ENCODE measurements around the gene OR10AG1. TPM values are rescaled to one million over a fixed set of nuclear protein-coding genes. Genes with fewer than 3 reads are reported as not detected.

Gene OR10AG1
- total RNA-seq, 1 donor = not detected

GRCh38 chr11:55970935-55971334, 1.2 kb upstream of the OR10AG1 start:
- Histone ChIP-seq H2AFZ (ENCODE audit: low read length) (no peak overlapping the region), H3K9me3 (ENCODE audit: low read depth, low read length) (no peaks in the 10 kb centered on the region), H3K79me2 (ENCODE audit: insufficient read depth, low read length) (no peaks in the 10 kb centered on the region), H3K27me3 (ENCODE audit: insufficient read depth, low read length) (no peaks in the 10 kb centered on the region), H3K4me1 (ENCODE audit: insufficient read depth, low read length) (no peaks in the 10 kb centered on the region), H3K4me3 (ENCODE audit: insufficient read depth, low read length) (no peak overlapping the region), H3K4me2 (ENCODE audit: insufficient read depth, low read length) (no peak overlapping the region), H4K20me1 (ENCODE audit: insufficient read depth, low read length) (no peaks in the 10 kb centered on the region), H3K27ac (ENCODE audit: low read depth, low read length) (no peak overlapping the region), H3K36me3 (ENCODE audit: insufficient read depth, low read length) (no peaks in the 10 kb centered on the region)
- no peak for DNase-seq (ENCODE audit: insufficient read length, low spot score, missing footprints)
- TF ChIP-seq CTCF (IDR thresholded peaks at IDR 0.05; ENCODE audit: extremely low read depth, low read depth, low read length) = no peak

- H3K27ac ChIP-seq (ENCODE audit: low read depth, low read length) = no peak overlapping the region
- no peaks in the 10 kb centered on the region for H3K79me2 ChIP-seq (ENCODE audit: insufficient read depth, low read length)
- H3K36me3 ChIP-seq (ENCODE audit: insufficient read depth, low read length) = no peaks in the 10 kb centered on the region
- no peaks in the 10 kb centered on the region for H3K9me3 ChIP-seq (ENCODE audit: low read depth, low read length)
- H4K20me1 ChIP-seq (ENCODE audit: insufficient read depth, low read length) = no peaks in the 10 kb centered on the region
- no peak for DNase-seq (ENCODE audit: insufficient read length, low spot score, missing footprints)
- no peaks in the 10 kb centered on the region for H3K4me1 ChIP-seq (ENCODE audit: insufficient read depth, low read length)
- TF ChIP-seq CTCF (IDR thresholded peaks at IDR 0.05; ENCODE audit: extremely low read depth, low read depth, low read length) = no peak
- no peak overlapping the region for H2AFZ ChIP-seq (ENCODE audit: low read length)
- H3K4me2 ChIP-seq (ENCODE audit: insufficient read depth, low read length) = no peak overlapping the region
- H3K4me3 ChIP-seq (ENCODE audit: insufficient read depth, low read length) = no peak overlapping the region
- H3K27me3 ChIP-seq (ENCODE audit: insufficient read depth, low read length) = no peaks in the 10 kb centered on the region
Measured at GRCh38 chr11:55967914-55968313, 1.8 kb downstream of the OR10AG1 start.

GRCh38 chr11:55966391-55966790, 3.4 kb downstream of the OR10AG1 start:
- DNase-seq (ENCODE audit: insufficient read length, low spot score, missing footprints) = no peak
- no peaks in the 10 kb centered on the region for H3K9me3 ChIP-seq (ENCODE audit: low read depth, low read length)
- no peaks in the 10 kb centered on the region for H3K36me3 ChIP-seq (ENCODE audit: insufficient read depth, low read length)
- no peaks in the 10 kb centered on the region for H3K4me1 ChIP-seq (ENCODE audit: insufficient read depth, low read length)
- H3K27me3 ChIP-seq (ENCODE audit: insufficient read depth, low read length) = no peaks in the 10 kb centered on the region
- no peak overlapping the region for H3K4me3 ChIP-seq (ENCODE audit: insufficient read depth, low read length)
- H3K4me2 ChIP-seq (ENCODE audit: insufficient read depth, low read length) = no peak overlapping the region
- no peak for TF ChIP-seq CTCF (IDR thresholded peaks at IDR 0.05; ENCODE audit: extremely low read depth, low read depth, low read length)
- no peaks in the 10 kb centered on the region for H4K20me1 ChIP-seq (ENCODE audit: insufficient read depth, low read length)
- H3K79me2 ChIP-seq (ENCODE audit: insufficient read depth, low read length) = no peaks in the 10 kb centered on the region
- H3K27ac ChIP-seq (ENCODE audit: low read depth, low read length) = no peak overlapping the region
- H2AFZ ChIP-seq (ENCODE audit: low read length) = no peak overlapping the region

GRCh38 chr11:55956521-55956920, 13.2 kb downstream of the OR10AG1 start:
- Histone ChIP-seq H3K4me1 (ENCODE audit: insufficient read depth, low read length) (no peaks in the 10 kb centered on the region), H2AFZ (ENCODE audit: low read length) (no peak overlapping the region), H3K4me3 (ENCODE audit: insufficient read depth, low read length) (no peak overlapping the region), H3K4me2 (ENCODE audit: insufficient read depth, low read length) (no peak overlapping the region), H3K27ac (ENCODE audit: low read depth, low read length) (no peak overlapping the region), H3K79me2 (ENCODE audit: insufficient read depth, low read length) (no peaks in the 10 kb centered on the region), H3K36me3 (ENCODE audit: insufficient read depth, low read length) (no peaks in the 10 kb centered on the region), H4K20me1 (ENCODE audit: insufficient read depth, low read length) (no peaks in the 10 kb centered on the region), H3K27me3 (ENCODE audit: insufficient read depth, low read length) (no peaks in the 10 kb centered on the region), H3K9me3 (ENCODE audit: low read depth, low read length) (no peaks in the 10 kb centered on the region)
- TF ChIP-seq CTCF (IDR thresholded peaks at IDR 0.05; ENCODE audit: extremely low read depth, low read depth, low read length) = no peak
- DNase-seq (ENCODE audit: insufficient read length, low spot score, missing footprints) = no peak
